ENCODE data around the gene ATRN. TPM values are rescaled to one million over a fixed set of nuclear protein-coding genes. Genes with fewer than 3 reads are reported as not detected.

The ATRN gene
- total and polyA plus RNA-seq, 2 of the 8 experiments (the other 6 are each of a cell fraction or from before 2014, with no cell fraction given) = 12.0 to 17.4 TPM

- Histone ChIP-seq H3K4me2 (ENCODE audit: insufficient read depth in 1 of 2, low read depth in 2 of 2, low read length in 2 of 2) (no peak overlapping the region), H3K14ac (ENCODE audit: insufficient read length) (no peak overlapping the region), H3K79me2 (ENCODE audit: control insufficient read depth in 1 of 2, insufficient read depth in 2 of 2, low read length in 2 of 2) (no peaks in the 10 kb centered on the region), H3K27me3 (replicated peaks in 1 of 4; ENCODE audit: control insufficient read depth in 3 of 4, extremely low read depth in 1 of 4, insufficient read depth in 3 of 4, low read length in 3 of 4) (no peaks in the 10 kb centered on the region), H2BK120ac (replicated peaks; ENCODE audit: low read depth, low read length) (no peak overlapping the region), H3K23ac (ENCODE audit: insufficient read length) (no peak overlapping the region), H2AK5ac (ENCODE audit: low read depth, low read length) (no peak overlapping the region), H3K23me2 (ENCODE audit: low read depth, low read length) (no peaks in the 10 kb centered on the region), H3K18ac (ENCODE audit: extremely low read depth, low read length) (no peak overlapping the region), H3K4me3 (ENCODE audit: extremely low read depth in 1 of 4, insufficient read depth in 2 of 4, low read depth in 3 of 4, low read length in 4 of 4) (no peak overlapping the region), H4K8ac (ENCODE audit: extremely low read depth, insufficient read depth, low read length) (no peak overlapping the region; the same call in 1 of the 2 replicates), H3K9me3 (ENCODE audit: insufficient read depth in 2 of 2, low read depth in 1 of 2, low read length in 1 of 2) (peaks cover 4 to 6% of the 10 kb centered on the region in 2 experiments; a peak in 2 of 4 replicates), H3K4me1 (replicated peaks in 1 of 4; ENCODE audit: control insufficient read depth in 3 of 4, insufficient read depth in 4 of 4, low read length in 3 of 4) (no peaks in the 10 kb centered on the region), H2BK15ac (ENCODE audit: low read length) (no peak overlapping the region), H3K36me3 (ENCODE audit: control insufficient read depth in 2 of 4, insufficient read depth in 4 of 4, low read length in 3 of 4) (no peaks in the 10 kb centered on the region), H3K9ac (replicated peaks in 1 of 4; ENCODE audit: extremely low read depth in 1 of 4, low read depth in 3 of 4, low read length in 3 of 4) (no peak overlapping the region), H2BK20ac (ENCODE audit: low read length) (no peak overlapping the region), H3K79me1 (ENCODE audit: low read depth, low read length) (no peaks in the 10 kb centered on the region), H4K91ac (replicated peaks; ENCODE audit: insufficient read length, low read length) (no peak overlapping the region), H3K56ac (replicated peaks; ENCODE audit: insufficient read length, low read depth, low read length) (no peak overlapping the region), H4K20me1 (replicated peaks in 1 of 2; ENCODE audit: control insufficient read depth in 1 of 2, insufficient read depth in 2 of 2, low read length in 2 of 2) (no peaks in the 10 kb centered on the region), H3K27ac (ENCODE audit: low read depth, low read length) (no peak overlapping the region), H2BK5ac (ENCODE audit: low read depth, low read length) (no peak overlapping the region), H2AFZ (ENCODE audit: low read length) (no peak overlapping the region), H2BK12ac (ENCODE audit: low read depth, low read length) (no peak overlapping the region), H3K4ac (replicated peaks; ENCODE audit: insufficient read length, low read depth, low read length) (no peak overlapping the region), H4K5ac (ENCODE audit: insufficient read length, low read depth, low read length) (no peak overlapping the region)
- DNase-seq (ENCODE audit: low read depth in 1 of 2, low spot score in 2 of 2) (no peak), FAIRE-seq (no peak)
- CTCF ChIA-PET (ENCODE audit: partially characterized antibody) = interaction anchor here (0.5 to 45.1 kb wide), 17 partner anchors 6 to 1142 kb away, joined by 3 to 1432 read pairs (median 4); partner anchors contain the start of genes ADAM33 and SIGLEC1
- whole genome bisulfite sequencing, 2 experiments (ENCODE audit: extremely low coverage in 1 of 2, insufficient coverage in 1 of 2, insufficient read length in 1 of 2, insufficient replicate concordance in 2 of 2, low coverage in 1 of 2, low lambda C conversion rate in 2 of 2, missing lambda C conversion rate in 1 of 2) = 96% methylated on average over 5 of the region's 5 CpGs; no CpG with 5 or more reads in 1 of the 2 experiments
- POLR2A ChIA-PET (ENCODE audit: partially characterized antibody) = interaction anchor here (1.2 kb wide), 1 partner anchor 11 kb away, joined by 3 read pairs; no protein-coding TSS in a partner anchor
- TF ChIP-seq NANOG (IDR thresholded peaks at IDR 0.05; ENCODE audit: insufficient read depth, low read depth, low read length, poor library complexity, severe bottlenecking) (no peak), BCL11A (IDR thresholded peaks at IDR 0.05; ENCODE audit: low read depth in 2 of 2, low read length in 2 of 2) (no peak), KDM5A (IDR thresholded peaks at IDR 0.05; ENCODE audit: low read length) (no peak), KDM4A (IDR thresholded peaks at IDR 0.05; ENCODE audit: low read depth, low read length, severe bottlenecking) (no peak), CTCF (IDR thresholded peaks at IDR 0.05; ENCODE audit: control extremely low read depth in 1 of 3, insufficient read depth in 1 of 3, low read depth in 1 of 3, low read length in 3 of 3) (no peak), JUN (IDR thresholded peaks at IDR 0.05; ENCODE audit: low read depth, low read length) (no peak), TCF12 (IDR thresholded peaks at IDR 0.05; ENCODE audit: low read depth, low read length) (no peak), TAF1 (IDR thresholded peaks at IDR 0.05; ENCODE audit: low read depth, low read length) (no peak), ASH2L (IDR thresholded peaks at IDR 0.05; ENCODE audit: low read length) (no peak), USF2 (IDR thresholded peaks at IDR 0.05; ENCODE audit: low read length) (no peak)
These were observed 224.0 kb downstream of the ATRN start for GRCh38 chr20:3694864-3695263.

Data from H1 (cell line).